ENCODE results near the gene SDK2. TPM values are rescaled to one million over a fixed set of nuclear protein-coding genes. Genes with fewer than 3 reads are reported as not detected.

The SDK2 gene
- total and polyA plus RNA-seq, 2 donors from 2014 or later = 0.37 to 2.4 TPM

GRCh38 chr17:73681946-73682345, 37.7 kb upstream of the SDK2 start:
- no peak overlapping the region for H3K9ac ChIP-seq (ENCODE audit: low read length in 3 of 3)
- no peaks in the 10 kb centered on the region for H3K4me1 ChIP-seq (ENCODE audit: control insufficient read depth in 2 of 3, insufficient read depth in 2 of 3, low read depth in 1 of 3, low read length in 3 of 3)
- no peak overlapping the region for H3K4me3 ChIP-seq (ENCODE audit: low read length in 3 of 3)
- no peaks in the 10 kb centered on the region for H3K36me3 ChIP-seq (ENCODE audit: control insufficient read depth in 2 of 3, insufficient read depth in 3 of 3, low read length in 3 of 3)
- TF ChIP-seq CTCF (IDR thresholded peaks at IDR 0.05; ENCODE audit: borderline replicate concordance, extremely low read depth, insufficient read depth) = no peak
- no peak overlapping the region for H3K27ac ChIP-seq (ENCODE audit: low read depth in 2 of 2, low read length in 2 of 2)
- H3K9me3 ChIP-seq (ENCODE audit: control insufficient read depth in 2 of 3, insufficient read depth in 1 of 3, low read length in 3 of 3) = peaks cover 0 to 2% (median 0%) of the 10 kb centered on the region in 3 donors
- no peak for DNase-seq
- no peak for FAIRE-seq
- intact Hi-C loops (cut with DNase I) = no loop called here
- no peaks in the 10 kb centered on the region for H3K27me3 ChIP-seq (ENCODE audit: control insufficient read depth, insufficient read depth, low read length)

- H3K4me3 ChIP-seq (ENCODE audit: low read length in 3 of 3) = no peak overlapping the region
- no peaks in the 10 kb centered on the region for H3K36me3 ChIP-seq (ENCODE audit: control insufficient read depth in 2 of 3, insufficient read depth in 3 of 3, low read length in 3 of 3)
- no peaks in the 10 kb centered on the region for H3K27me3 ChIP-seq (ENCODE audit: control insufficient read depth, insufficient read depth, low read length)
- no peak for TF ChIP-seq CTCF (IDR thresholded peaks at IDR 0.05; ENCODE audit: borderline replicate concordance, extremely low read depth, insufficient read depth)
- no peak overlapping the region for H3K9ac ChIP-seq (ENCODE audit: low read length in 3 of 3)
- H3K4me1 ChIP-seq (ENCODE audit: control insufficient read depth in 2 of 3, insufficient read depth in 2 of 3, low read depth in 1 of 3, low read length in 3 of 3) = no peaks in the 10 kb centered on the region
- no peak for DNase-seq
- no peaks in the 10 kb centered on the region for H3K9me3 ChIP-seq (ENCODE audit: control insufficient read depth in 2 of 3, insufficient read depth in 1 of 3, low read length in 3 of 3)
- intact Hi-C loops (cut with DNase I) = no loop called here
- no peak for FAIRE-seq
- no peak overlapping the region for H3K27ac ChIP-seq (ENCODE audit: low read depth in 2 of 2, low read length in 2 of 2)
These were observed 35.2 kb upstream of the SDK2 start for GRCh38 chr17:73679476-73679875.

- no peak overlapping the region for H3K4me3 ChIP-seq (ENCODE audit: low read length in 3 of 3)
- H3K36me3 ChIP-seq (ENCODE audit: control insufficient read depth in 2 of 3, insufficient read depth in 3 of 3, low read length in 3 of 3) = no peaks in the 10 kb centered on the region
- H3K27ac ChIP-seq (ENCODE audit: low read depth in 2 of 2, low read length in 2 of 2) = no peak overlapping the region
- intact Hi-C loops (cut with DNase I) = no loop called here
- DNase-seq = no peak
- no peak for FAIRE-seq
- no peaks in the 10 kb centered on the region for H3K27me3 ChIP-seq (ENCODE audit: control insufficient read depth, insufficient read depth, low read length)
- TF ChIP-seq CTCF (IDR thresholded peaks at IDR 0.05; ENCODE audit: borderline replicate concordance, extremely low read depth, insufficient read depth) = no peak
- H3K9me3 ChIP-seq (ENCODE audit: control insufficient read depth in 2 of 3, insufficient read depth in 1 of 3, low read length in 3 of 3) = no peaks in the 10 kb centered on the region
- H3K4me1 ChIP-seq (ENCODE audit: control insufficient read depth in 2 of 3, insufficient read depth in 2 of 3, low read depth in 1 of 3, low read length in 3 of 3) = no peaks in the 10 kb centered on the region
- H3K9ac ChIP-seq (ENCODE audit: low read length in 3 of 3) = no peak overlapping the region
These were observed 34.8 kb upstream of the SDK2 start for GRCh38 chr17:73678999-73679398.

- H3K4me1 ChIP-seq (ENCODE audit: control insufficient read depth in 2 of 3, insufficient read depth in 2 of 3, low read depth in 1 of 3, low read length in 3 of 3) = peaks cover 0 to 7% (median 0%) of the 10 kb centered on the region in 3 donors
- DNase-seq (no peak), FAIRE-seq (no peak)
- no peak for TF ChIP-seq CTCF (IDR thresholded peaks at IDR 0.05; ENCODE audit: borderline replicate concordance, extremely low read depth, insufficient read depth)
- no peak overlapping the region for H3K9ac ChIP-seq (ENCODE audit: low read length in 3 of 3)
- no peaks in the 10 kb centered on the region for H3K36me3 ChIP-seq (ENCODE audit: control insufficient read depth in 2 of 3, insufficient read depth in 3 of 3, low read length in 3 of 3)
- no peak overlapping the region for H3K27ac ChIP-seq (ENCODE audit: low read depth in 2 of 2, low read length in 2 of 2)
- peaks cover 0 to 5% (median 0%) of the 10 kb centered on the region in 3 donors for H3K9me3 ChIP-seq (ENCODE audit: control insufficient read depth in 2 of 3, insufficient read depth in 1 of 3, low read length in 3 of 3)
- intact Hi-C loops (cut with DNase I) = no loop called here
- no peak overlapping the region for H3K4me3 ChIP-seq (ENCODE audit: low read length in 3 of 3)
- H3K27me3 ChIP-seq (ENCODE audit: control insufficient read depth, insufficient read depth, low read length) = no peaks in the 10 kb centered on the region
These were observed 25.5 kb upstream of the SDK2 start for GRCh38 chr17:73669771-73670170.

All from kidney (tissue), 14 donors.